Fibroblast of mammary gland (primary cell): ENCODE results near the gene MSL3B.

ENCODE experiments used
- DNase-seq: peaks from one replicate; pipeline ENCODE4 v3.0.0-alpha.2; 2010; ENCODE audit warnings: low read depth
- H3K4me3 ChIP-seq: 2 replicates; pipeline ENCODE4 v1.5.1; 2011; ENCODE audit warnings: low read depth, mild to moderate bottlenecking, low read length, moderate library complexity; ENCODE audit not compliant: control insufficient read depth
- TF ChIP-seq, protein P1 (sequence below): conservative IDR thresholded peaks from 2 replicates; pipeline ENCODE4 v1.5.1; 2011; ENCODE audit warnings: low read depth, low read length, inconsistent platforms; ENCODE audit not compliant: control insufficient read depth, insufficient read depth

Gene MSL3B

DNA sequence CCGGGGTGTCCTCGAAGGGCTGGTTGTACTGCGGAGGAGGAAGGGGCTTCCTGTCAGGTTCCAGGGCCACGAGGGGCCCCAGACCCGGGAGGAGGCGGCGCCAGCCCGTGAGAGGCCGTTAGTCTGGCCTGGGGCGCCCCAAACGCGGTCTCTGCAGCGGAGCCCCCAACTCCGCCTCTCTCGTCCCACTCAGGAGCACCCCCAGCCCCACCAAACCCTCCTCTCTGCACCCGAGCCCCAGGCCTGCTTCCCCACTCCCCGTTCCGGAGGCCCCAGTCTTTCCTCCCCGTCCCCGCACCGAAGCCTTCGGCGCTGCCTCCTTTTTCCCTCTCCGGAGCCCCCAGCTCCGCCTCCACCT lies 14.3 kb downstream of the MSL3B start:
- TF ChIP-seq, protein P1, sequence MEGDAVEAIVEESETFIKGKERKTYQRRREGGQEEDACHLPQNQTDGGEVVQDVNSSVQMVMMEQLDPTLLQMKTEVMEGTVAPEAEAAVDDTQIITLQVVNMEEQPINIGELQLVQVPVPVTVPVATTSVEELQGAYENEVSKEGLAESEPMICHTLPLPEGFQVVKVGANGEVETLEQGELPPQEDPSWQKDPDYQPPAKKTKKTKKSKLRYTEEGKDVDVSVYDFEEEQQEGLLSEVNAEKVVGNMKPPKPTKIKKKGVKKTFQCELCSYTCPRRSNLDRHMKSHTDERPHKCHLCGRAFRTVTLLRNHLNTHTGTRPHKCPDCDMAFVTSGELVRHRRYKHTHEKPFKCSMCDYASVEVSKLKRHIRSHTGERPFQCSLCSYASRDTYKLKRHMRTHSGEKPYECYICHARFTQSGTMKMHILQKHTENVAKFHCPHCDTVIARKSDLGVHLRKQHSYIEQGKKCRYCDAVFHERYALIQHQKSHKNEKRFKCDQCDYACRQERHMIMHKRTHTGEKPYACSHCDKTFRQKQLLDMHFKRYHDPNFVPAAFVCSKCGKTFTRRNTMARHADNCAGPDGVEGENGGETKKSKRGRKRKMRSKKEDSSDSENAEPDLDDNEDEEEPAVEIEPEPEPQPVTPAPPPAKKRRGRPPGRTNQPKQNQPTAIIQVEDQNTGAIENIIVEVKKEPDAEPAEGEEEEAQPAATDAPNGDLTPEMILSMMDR = no peak
- H3K4me3 ChIP-seq = peak overlapping the region; percentile 88
- DNase-seq = no peak

DNA sequence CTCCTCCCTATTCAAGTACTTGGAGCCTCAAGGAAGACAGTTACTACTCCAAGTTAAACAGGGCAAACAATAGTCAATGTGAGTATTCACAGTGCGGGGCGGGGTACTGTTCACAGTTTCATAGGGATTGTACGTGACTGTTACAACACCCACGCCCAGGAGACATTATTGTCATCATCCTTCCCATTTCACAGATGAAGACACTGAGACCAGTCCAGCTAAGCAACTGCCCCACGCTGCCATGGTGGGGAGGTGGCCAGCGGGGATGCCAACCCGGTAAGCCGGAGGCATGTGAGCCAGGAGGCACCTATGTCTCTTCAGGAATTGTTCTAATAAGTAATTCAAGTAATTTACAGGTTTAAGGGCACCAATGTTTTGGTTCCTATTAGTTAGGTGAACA lies 14.8 kb downstream of the MSL3B start:
- TF ChIP-seq, protein P1 = no peak
- H3K4me3 ChIP-seq = peak overlapping the region; percentile 88
- DNase-seq = no peak

DNA sequence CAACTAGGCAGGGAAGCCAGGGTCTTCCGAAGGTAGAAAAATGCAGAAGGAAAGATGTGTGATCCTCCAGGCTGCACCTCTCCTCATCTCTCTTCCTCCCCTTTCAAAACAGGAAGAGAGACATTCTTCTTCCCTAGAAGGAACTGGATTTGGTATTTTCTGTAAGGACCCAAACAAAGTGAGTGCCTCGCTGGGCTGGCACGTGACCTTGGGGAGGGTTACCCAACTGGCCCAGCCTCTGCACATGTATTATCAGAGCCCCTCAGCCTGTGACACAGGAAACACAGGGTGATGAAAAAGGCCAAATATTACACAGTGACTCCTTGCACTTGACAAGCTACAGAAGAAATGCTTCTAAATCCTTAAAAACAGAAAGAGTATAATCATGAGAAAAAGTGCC lies 16.1 kb downstream of the MSL3B start:
- DNase-seq = no peak
- TF ChIP-seq, protein P1 = no peak
- H3K4me3 ChIP-seq = peak overlapping the region; percentile 88

DNA sequence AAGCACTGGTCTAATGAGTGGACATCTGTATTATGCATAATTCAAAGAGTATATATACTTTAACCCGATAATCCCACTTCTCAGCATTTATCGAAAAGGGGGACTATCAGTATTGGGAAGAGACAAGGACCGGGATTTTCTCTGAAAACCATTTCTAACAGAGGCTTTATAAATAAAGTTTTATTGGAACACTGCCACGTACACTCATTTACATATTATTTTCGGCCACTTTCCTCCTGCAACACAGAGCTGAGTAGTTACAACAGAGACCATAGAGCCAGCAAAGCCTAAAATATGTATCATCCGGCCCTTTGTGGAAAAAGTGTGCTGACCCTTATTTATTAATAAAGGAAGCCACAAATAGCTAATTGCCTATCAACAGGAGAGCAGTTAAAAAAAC lies 17.0 kb downstream of the MSL3B start:
- no peak for DNase-seq
- TF ChIP-seq, protein P1 = no peak
- H3K4me3 ChIP-seq = no peak overlapping the region

DNA sequence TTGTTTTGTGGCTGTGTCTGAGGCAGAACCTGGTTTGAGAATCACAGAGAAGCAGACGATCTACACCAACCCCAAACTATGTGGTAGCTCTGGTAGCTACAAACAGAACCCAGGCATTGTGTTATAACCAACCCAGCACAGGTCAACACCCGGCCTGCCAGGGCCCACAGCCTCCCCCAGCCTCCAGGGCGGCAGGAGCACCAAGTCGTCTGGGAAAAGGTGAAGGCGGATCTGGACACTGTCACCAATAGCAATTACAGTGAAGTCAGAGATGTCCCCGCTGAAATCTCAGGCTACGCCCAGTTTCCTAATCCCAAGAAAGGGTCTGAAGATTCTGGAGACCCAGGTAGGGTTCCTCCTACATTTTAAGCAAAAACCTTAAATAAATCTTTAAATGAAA lies 17.4 kb downstream of the MSL3B start:
- H3K4me3 ChIP-seq = no peak overlapping the region
- no peak for DNase-seq
- TF ChIP-seq, protein P1 = no peak

DNA sequence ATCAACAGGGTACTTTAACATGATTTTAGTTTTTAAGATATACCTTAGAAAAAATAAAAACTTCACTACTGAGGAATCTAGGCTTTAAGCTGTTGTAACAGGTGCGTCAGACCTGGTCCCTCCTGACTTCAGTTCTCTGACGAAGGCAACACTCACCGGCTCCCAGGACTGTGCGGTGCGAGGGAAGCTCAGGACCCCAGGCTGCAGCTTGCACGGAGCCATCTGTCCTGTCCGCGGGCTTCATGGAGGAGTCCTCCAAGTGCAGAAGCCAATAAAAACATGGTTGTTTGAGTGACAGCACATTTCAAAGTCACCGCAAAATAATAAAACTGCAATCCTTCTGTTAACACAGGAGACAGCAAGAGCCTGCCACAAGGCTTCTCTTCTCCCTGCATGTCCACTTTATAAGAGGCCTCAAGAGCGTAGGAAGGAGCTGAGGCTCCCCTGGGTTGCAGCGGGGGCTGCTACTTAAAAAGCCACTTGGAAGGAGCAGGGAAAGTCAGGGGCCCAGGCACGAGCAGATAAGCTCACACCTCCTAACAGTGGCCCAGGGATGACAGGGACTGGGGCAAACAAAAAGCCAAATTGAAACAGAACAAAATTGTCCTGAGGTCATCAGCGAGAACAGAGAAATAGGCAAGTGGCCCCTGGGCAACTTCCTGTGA lies 18.4 kb downstream of the MSL3B start:
- DNase-seq = no peak
- no peak overlapping the region for H3K4me3 ChIP-seq
- TF ChIP-seq, protein P1 = no peak

DNA sequence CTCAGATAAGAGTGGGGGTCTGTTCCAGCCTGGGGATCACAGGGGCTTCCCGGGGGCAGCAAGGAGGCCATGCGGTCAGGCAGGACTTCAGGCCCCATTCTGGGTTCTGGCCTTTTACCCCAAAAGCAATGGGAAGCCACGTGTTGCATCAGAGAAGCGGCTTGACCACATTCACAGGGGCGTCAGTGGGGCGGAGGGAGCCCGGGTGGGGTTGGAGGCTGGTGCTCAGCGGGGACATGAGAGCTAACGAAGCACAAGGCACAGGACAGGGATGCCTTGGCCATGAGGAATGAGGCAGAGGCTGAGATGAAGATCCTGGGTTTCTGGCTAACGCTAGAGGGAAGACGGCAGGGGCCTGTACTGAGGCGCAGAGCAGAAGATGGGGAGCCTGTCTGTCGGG lies 19.9 kb downstream of the MSL3B start:
- no peak overlapping the region for H3K4me3 ChIP-seq
- TF ChIP-seq, protein P1 = no peak
- no peak for DNase-seq
